ENCODE measurements around the gene CHCHD6. TPM values are rescaled to one million over a fixed set of nuclear protein-coding genes. Genes with fewer than 3 reads are reported as not detected.

The CHCHD6 gene
- total RNA-seq, 2 experiments from 2014 or later = 5.4 to 7.4 TPM

DNA sequence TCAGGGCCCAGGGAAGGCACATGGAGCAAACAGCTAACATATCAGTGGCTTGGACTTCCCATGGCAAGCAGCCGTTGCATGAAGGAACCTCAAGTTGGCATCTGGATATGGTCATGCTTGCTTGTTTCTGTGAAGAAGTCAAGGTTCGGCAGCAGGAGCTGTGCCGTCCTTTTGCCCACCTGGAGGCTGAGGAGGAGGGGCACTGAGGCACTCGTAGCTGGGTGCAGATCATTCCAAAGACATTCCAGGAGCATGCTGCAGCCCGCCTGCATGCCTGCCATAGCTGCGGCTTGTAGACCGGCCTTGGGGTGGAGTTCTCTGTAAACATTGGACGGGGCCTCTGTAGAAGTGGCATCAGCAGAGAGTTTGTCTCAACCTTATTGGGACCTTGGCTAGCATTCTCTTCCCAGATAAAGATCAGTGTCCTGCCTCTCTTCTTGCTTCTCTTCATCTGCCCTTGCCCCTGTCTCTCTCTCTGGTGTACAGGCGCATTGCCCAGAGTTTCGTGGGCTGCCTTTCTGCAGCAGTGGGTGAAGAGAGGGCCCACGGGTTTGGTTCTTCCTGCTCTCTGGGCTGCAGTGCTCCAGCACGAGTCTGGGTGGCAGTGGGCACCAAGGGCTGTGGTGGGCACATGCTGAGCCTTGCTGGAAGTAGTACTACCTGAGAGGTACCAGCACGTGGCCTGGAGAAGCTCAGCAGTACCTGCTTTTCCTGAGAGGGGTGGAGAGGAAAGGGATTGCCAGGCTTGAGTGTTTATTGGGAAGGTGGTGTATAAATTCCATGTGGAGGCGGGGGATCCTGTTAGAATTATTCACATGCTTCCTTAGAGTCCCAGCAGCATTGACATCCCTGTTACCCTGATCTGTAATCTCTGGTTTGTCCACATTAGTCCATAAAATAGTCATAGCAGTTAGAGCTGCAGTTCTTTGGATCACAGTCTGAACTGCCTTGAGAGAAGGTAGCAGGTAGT, 49.4 kb downstream of the CHCHD6 start:
- ChIA-PET CTCF (interaction anchor here (1.0 to 2.3 kb wide), 3 partner anchors 228 to 694 kb away, joined by 3 to 10 read pairs (median 4); partner anchors contain the start of gene PLXNA1), POLR2A (no interaction called here)
- Mint-ChIP-seq H3K27me3 (no peaks in the 10 kb centered on the region), H3K4me1 (peaks cover 7% of the 10 kb centered on the region), H3K9me3 (no peaks in the 10 kb centered on the region), H3K4me3 (no peak overlapping the region), H3K36me3 (ENCODE audit: low read depth) (no peaks in the 10 kb centered on the region), H3K27ac (no peak overlapping the region)
- no peak for DNase-seq

DNA sequence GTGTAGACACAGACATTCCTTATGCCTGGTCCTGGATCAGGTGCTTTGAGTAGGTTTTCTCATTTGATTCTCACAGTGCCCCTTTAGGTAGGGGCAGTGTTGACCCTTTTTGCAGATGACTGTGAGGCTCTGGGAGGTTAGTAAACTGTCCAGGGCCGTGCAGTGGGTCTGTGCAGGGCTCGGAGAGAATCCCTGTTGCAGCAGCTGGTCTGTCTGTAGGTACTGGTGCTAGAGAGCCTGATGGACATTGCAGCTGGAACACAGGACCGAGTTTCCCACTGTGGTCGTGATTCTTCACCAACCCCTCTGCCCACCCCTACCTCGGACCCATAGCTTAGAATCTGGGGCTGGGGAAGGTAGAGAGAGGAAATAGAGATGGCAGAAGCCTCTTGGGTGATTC, 51.8 kb downstream of the CHCHD6 start:
- ChIA-PET POLR2A (no interaction called here), CTCF (interaction anchor here (1.8 kb wide), 1 partner anchor 227 kb away, joined by 4 read pairs; the partner anchor contains the start of gene PLXNA1)
- no peaks in the 10 kb centered on the region for H3K27me3 Mint-ChIP-seq
- no peaks in the 10 kb centered on the region for H3K36me3 Mint-ChIP-seq (ENCODE audit: low read depth)
- H3K9me3 Mint-ChIP-seq = no peaks in the 10 kb centered on the region
- H3K4me3 Mint-ChIP-seq = no peak overlapping the region
- H3K27ac Mint-ChIP-seq = no peak overlapping the region
- no peaks in the 10 kb centered on the region for H3K4me1 Mint-ChIP-seq
- DNase-seq = no peak

DNA sequence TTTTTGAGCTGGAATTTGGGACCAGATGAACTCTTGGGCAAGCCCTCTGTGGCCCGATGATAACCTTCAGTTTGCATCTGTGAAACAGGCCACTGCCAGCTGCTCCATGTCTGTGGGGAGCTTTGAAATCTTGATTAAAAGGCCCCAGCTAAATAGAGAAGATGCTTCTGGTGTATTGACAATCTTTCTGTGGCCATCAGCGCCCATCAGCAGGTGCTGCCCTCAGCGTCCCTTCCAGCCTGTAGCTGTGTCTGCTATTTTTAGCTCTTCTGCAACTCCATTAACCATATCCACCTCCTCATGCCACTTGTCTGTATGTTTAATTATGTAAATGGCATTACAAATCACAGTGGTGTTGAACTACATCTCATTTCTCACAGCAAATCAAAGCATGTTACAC, 54.0 kb downstream of the CHCHD6 start:
- no peaks in the 10 kb centered on the region for H3K4me1 Mint-ChIP-seq
- no peaks in the 10 kb centered on the region for H3K27me3 Mint-ChIP-seq
- DNase-seq = no peak
- H3K27ac Mint-ChIP-seq = no peak overlapping the region
- H3K4me3 Mint-ChIP-seq = no peak overlapping the region
- POLR2A ChIA-PET = no interaction called here
- no peaks in the 10 kb centered on the region for H3K9me3 Mint-ChIP-seq
- CTCF ChIA-PET = no interaction called here
- H3K36me3 Mint-ChIP-seq (ENCODE audit: low read depth) = no peaks in the 10 kb centered on the region

DNA sequence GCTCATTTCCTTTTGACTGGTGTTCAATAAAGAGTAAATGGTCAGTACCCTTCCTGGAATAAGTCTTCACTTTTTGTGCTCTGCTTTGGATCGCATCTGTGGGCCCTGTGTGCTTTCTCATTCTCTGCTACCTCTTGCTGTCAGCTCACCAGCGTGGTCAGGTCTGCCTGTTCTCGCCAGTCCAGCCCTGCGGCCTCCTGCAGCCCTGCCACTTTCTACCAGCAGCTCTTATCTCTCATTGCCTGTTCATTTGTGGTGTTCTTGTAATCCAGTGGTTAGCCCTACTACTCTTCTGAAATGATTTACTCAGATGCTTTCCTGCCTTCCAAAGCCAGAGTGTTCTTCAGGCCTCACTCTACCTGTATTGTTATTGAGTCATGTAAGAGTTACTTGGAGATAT, 54.8 kb downstream of the CHCHD6 start:
- no peak overlapping the region for H3K4me3 Mint-ChIP-seq
- no peak for DNase-seq
- H3K27ac Mint-ChIP-seq = no peak overlapping the region
- H3K4me1 Mint-ChIP-seq = no peaks in the 10 kb centered on the region
- CTCF ChIA-PET = no interaction called here
- H3K9me3 Mint-ChIP-seq = no peaks in the 10 kb centered on the region
- POLR2A ChIA-PET = no interaction called here
- H3K27me3 Mint-ChIP-seq = no peaks in the 10 kb centered on the region
- no peaks in the 10 kb centered on the region for H3K36me3 Mint-ChIP-seq (ENCODE audit: low read depth)

DNA sequence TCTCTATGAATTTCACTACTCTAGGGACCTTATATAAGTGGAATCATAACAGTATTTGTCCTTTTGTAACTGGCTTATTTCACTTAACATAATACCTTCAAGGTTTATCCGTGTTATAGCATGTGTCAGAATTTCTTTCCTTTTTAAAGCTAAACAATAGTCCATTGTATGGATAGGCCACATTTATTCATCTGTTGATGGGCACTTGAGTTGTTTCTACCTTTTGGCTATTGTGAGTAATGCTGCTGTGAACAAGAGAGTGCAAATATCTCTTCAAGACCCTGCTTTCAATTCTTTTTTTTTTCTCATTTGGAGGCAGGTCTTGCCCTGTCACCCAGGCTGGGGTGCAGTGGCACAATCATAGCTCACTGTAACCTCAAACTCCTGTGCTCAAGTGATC, 56.5 kb downstream of the CHCHD6 start:
- no peaks in the 10 kb centered on the region for H3K4me1 Mint-ChIP-seq
- no peaks in the 10 kb centered on the region for H3K27me3 Mint-ChIP-seq
- H3K27ac Mint-ChIP-seq = no peak overlapping the region
- H3K9me3 Mint-ChIP-seq = no peaks in the 10 kb centered on the region
- CTCF ChIA-PET = no interaction called here
- POLR2A ChIA-PET = no interaction called here
- no peak overlapping the region for H3K4me3 Mint-ChIP-seq
- DNase-seq = no peak
- no peaks in the 10 kb centered on the region for H3K36me3 Mint-ChIP-seq (ENCODE audit: low read depth)

DNA sequence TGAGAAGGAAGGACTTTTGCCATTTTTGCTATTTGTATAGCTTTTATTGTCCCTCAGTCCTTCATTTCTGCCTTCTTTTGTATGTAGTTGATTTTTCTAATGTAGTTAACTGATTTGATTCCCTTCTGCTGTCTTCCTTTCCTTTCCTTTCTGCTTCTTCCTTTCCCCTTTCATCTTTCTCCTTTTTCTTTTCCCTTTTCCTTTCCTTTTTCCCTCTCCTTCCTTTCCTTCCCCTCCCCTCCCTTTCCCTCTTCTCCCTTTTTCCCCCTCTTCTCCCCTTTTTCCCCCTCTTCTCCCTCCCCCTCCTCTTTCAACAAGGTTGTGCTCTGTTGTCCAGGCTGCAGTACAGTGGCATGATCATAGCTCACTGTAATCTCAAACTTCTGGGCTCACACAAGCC, 59.0 kb downstream of the CHCHD6 start:
- no peak for DNase-seq
- Mint-ChIP-seq H3K9me3 (peaks cover 5% of the 10 kb centered on the region), H3K36me3 (ENCODE audit: low read depth) (peaks cover 5% of the 10 kb centered on the region), H3K4me3 (no peak overlapping the region), H3K4me1 (no peaks in the 10 kb centered on the region), H3K27me3 (no peaks in the 10 kb centered on the region), H3K27ac (no peak overlapping the region)
- POLR2A ChIA-PET = no interaction called here
- CTCF ChIA-PET = no interaction called here

DNA sequence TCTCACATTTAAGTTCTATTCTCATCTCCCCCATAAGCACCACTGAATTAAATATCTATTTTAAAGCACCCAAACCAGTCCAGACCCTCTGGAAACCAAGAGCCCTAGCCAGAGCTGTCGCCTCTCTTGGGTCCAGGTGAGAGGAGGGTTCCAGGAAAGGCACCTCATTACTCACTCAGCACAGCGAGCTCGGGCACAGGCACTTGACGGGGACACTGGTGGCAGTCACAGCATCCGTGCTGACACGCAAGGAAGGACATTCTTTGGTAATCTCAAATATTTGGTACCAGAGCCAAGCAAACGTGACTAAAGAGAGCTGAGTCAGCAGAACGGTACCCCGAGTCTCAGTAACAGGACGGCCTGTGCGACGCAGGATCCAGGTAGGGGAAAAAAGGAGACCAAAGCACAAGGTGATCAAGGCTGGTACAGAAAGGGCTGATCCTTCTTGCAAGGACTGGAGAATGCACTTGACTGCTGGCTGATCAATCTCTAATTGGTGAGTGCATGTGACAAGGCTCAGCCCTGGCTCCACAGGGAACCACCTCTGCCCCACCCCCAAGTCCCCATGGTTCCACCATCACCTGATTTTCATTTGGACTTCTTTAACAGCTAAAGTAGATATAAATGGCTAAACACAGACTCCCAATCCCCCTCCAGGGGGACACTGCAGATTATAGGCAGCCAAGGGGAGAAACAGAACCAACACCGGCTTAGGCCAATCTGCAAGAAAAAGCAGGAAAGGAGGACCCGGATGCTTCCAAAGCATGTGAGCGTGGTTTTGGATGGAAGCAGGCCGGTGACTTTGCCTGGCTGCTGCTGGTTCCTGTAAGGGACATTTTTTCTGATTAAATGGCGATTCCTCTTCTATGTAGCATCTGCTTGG, 61.4 kb downstream of the CHCHD6 start:
- no peak for DNase-seq
- Mint-ChIP-seq H3K27ac (no peak overlapping the region), H3K9me3 (peaks cover 13% of the 10 kb centered on the region), H3K4me3 (no peak overlapping the region), H3K4me1 (peaks cover 2% of the 10 kb centered on the region), H3K36me3 (ENCODE audit: low read depth) (peaks cover 5% of the 10 kb centered on the region), H3K27me3 (no peaks in the 10 kb centered on the region)
- ChIA-PET POLR2A (no interaction called here), CTCF (no interaction called here)

DNA sequence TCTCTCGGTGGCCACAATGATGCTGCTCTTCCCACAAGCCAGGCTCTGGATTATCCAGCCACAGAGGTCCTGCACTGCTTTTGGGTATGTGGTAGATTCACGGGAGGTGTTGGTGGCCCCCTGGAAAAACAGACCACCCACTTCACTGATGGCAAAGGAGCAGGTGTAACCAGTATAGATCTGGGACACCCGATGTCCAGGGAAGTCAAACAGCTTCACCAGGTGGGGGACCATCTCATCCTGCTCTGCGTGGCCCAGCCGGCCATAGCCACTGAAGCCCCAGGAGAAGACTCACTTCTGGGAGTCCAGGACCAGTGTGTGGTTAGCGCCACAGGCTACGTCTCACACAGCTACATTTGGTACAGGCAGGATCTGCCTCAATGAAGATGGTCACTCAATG, 62.6 kb downstream of the CHCHD6 start:
- ChIA-PET POLR2A (no interaction called here), CTCF (no interaction called here)
- no peak for DNase-seq
- Mint-ChIP-seq H3K4me3 (no peak overlapping the region), H3K27me3 (no peaks in the 10 kb centered on the region), H3K27ac (no peak overlapping the region), H3K4me1 (peaks cover 2% of the 10 kb centered on the region), H3K9me3 (peaks cover 16% of the 10 kb centered on the region), H3K36me3 (ENCODE audit: low read depth) (peaks cover 5% of the 10 kb centered on the region)

DNA sequence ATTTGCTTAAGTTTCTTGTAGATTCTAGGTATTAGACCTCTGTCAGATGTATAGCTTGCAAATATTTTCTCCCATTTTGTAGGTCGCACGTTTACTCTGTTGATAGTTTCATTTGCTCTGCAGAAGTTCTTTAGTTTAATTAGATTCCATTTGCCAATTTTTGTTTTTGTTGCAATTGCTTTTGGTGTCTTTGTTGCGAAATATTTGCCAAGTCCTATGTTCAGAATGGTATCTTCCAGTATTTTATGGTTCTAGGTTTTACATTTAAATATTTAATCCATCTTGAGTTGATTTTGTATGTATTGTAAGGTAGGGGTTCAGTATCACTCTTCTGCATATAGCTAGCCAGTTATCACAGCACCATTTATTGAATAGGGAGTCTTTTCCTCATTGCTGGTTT, 64.9 kb downstream of the CHCHD6 start:
- Mint-ChIP-seq H3K27ac (no peak overlapping the region), H3K4me3 (no peak overlapping the region), H3K36me3 (ENCODE audit: low read depth) (peaks cover 5% of the 10 kb centered on the region), H3K4me1 (peaks cover 2% of the 10 kb centered on the region), H3K9me3 (peaks cover 20% of the 10 kb centered on the region), H3K27me3 (no peaks in the 10 kb centered on the region)
- CTCF ChIA-PET = no interaction called here
- no peak for DNase-seq
- POLR2A ChIA-PET = no interaction called here

DNA sequence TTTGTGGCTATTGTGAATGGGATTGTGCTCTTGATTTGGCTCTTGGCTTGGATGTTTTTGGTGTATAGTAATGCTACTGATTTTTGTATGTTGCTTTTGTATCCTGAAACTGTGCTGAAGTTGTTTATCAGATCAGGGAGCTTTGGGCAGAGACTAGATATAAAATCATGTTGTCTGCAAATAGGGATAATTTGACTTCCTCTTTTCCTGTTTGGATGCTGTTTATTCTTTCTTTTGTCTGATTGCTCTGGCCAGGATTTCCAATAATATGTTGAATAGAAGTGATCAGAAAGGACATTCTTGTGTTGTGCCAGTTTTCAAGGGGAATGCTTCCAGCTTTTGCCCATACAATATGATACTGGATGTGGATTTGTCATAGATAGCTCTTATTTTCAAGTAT, 66.1 kb downstream of the CHCHD6 start:
- Mint-ChIP-seq H3K36me3 (ENCODE audit: low read depth) (peaks cover 5% of the 10 kb centered on the region), H3K4me3 (no peak overlapping the region), H3K9me3 (peaks cover 20% of the 10 kb centered on the region), H3K27me3 (no peaks in the 10 kb centered on the region), H3K27ac (no peak overlapping the region), H3K4me1 (peaks cover 2% of the 10 kb centered on the region)
- ChIA-PET CTCF (no interaction called here), POLR2A (no interaction called here)
- no peak for DNase-seq

DNA sequence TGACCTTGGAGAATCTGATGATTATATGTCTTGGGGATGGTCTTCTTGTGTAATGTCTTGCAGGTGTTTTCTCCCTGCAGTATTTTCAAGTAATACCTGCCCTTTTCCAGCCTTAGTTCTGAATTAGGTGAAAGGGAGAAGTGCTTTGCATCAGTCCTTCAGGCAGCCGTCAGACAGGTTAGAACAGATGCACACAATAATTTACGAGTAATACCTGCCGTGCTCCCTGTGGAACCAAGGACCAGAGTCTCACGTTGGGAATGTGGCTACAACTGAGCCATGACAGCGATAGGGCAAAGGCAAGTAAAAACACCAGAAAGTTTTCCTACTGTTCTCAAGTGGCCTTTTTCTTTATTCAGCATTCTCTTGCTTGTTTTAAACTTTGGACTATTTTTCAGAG, 69.1 kb downstream of the CHCHD6 start:
- peaks cover 1% of the 10 kb centered on the region for H3K4me1 Mint-ChIP-seq
- H3K9me3 Mint-ChIP-seq = peaks cover 14% of the 10 kb centered on the region
- POLR2A ChIA-PET = no interaction called here
- H3K27ac Mint-ChIP-seq = no peak overlapping the region
- CTCF ChIA-PET = interaction anchor here (0.6 to 0.7 kb wide), 2 partner anchors 99 to 866 kb away, joined by 3 read pairs; no protein-coding TSS in a partner anchor
- DNase-seq = no peak
- H3K4me3 Mint-ChIP-seq = no peak overlapping the region
- H3K27me3 Mint-ChIP-seq = no peaks in the 10 kb centered on the region
- H3K36me3 Mint-ChIP-seq (ENCODE audit: low read depth) = no peaks in the 10 kb centered on the region

DNA sequence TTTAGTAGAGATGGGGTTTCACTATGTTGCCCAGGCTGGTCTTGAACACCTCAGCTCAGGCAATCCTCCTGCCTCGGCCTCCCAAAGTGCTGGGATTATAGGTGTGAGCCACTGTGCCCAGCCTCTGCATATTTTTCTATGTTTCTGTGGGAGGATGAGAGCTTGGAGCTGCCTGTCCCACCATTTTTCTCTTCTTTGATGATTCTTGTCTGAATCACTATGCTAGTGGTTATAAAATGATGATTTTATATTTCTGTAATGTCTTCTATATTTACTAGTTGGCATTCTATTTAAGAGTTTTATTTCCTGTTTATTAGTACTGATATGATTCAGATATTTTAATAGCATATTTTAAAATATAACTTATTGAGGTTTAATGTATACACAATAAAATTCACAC, 69.7 kb downstream of the CHCHD6 start:
- Mint-ChIP-seq H3K27me3 (no peaks in the 10 kb centered on the region), H3K4me3 (no peak overlapping the region), H3K36me3 (ENCODE audit: low read depth) (no peaks in the 10 kb centered on the region), H3K4me1 (no peaks in the 10 kb centered on the region), H3K9me3 (peaks cover 12% of the 10 kb centered on the region), H3K27ac (no peak overlapping the region)
- no peak for DNase-seq
- CTCF ChIA-PET = no interaction called here
- POLR2A ChIA-PET = no interaction called here

DNA sequence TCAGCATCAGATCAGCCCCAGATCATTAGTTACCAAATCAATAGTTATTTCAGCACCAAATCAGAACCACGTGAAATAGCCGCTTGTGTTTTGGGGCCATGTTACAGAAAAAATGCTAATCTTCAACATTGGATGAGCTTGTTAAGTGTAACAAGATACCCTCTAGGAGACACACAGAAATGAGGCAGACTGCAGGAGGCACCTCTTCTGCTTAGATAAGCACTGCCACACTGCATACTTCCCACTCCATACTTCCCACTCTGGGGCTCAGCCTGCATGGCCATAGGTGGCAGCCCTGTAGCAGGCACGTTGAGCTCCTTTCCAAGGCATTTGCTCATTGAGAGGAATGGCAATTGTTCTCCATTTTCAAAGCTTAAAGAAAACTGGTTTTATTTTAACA, 73.3 kb downstream of the CHCHD6 start:
- ChIA-PET CTCF (no interaction called here), POLR2A (no interaction called here)
- DNase-seq = no peak
- no peaks in the 10 kb centered on the region for H3K36me3 Mint-ChIP-seq (ENCODE audit: low read depth)
- H3K27ac Mint-ChIP-seq = no peak overlapping the region
- H3K4me3 Mint-ChIP-seq = no peak overlapping the region
- H3K9me3 Mint-ChIP-seq = peaks cover 3% of the 10 kb centered on the region
- H3K27me3 Mint-ChIP-seq = no peaks in the 10 kb centered on the region
- H3K4me1 Mint-ChIP-seq = no peaks in the 10 kb centered on the region

All from activated CD4-positive, alpha-beta T cell treated with anti-CD3 and anti-CD28 coated beads, Interleukin-2, amount 10 ng/mL, durations not matched to agents 7 days and 5 days (primary cell).